ENCODE data around the gene LRP10.

LRP10 gene

DNA sequence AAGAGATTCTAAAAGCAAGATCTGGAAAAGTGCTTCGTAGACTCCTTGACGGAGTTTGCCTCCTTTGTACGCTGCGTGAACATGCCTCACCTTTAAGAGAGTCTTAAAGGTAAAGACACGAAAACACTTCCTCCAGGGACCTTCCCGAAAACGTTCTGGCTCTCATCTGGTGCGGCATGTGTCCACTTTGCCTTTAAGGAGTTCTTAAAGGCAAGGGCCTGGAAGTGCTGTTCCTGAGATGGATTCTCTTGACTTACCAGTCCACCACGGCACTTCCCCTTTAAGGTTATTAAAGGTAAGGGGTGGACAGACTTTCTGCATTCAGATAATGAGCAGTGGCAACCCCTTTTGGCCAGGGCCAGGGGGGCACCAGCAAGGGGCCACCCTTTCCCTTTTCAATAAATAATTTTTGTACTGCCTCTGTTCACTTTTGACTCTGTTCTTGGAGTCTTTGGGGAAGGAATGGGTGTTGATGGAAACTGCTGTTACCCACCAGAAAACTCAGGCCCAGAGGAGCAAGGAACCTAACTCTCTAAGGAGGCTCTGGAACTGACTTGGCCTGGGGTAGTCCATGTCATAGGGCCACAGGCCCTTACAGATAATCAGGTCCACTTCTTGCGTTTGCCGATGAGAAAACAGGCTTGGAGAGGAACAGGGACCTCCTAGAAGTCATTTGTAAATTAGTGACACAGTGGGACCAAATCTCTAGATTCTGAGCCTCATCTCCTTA lies 15.9 kb downstream of the LRP10 start:
- H3K4me3 ChIP-seq (ENCODE audit: low read length) = peak overlapping the region; percentile 67
- DNase-seq (ENCODE audit: low read depth) = peak; percentile 88

DNA sequence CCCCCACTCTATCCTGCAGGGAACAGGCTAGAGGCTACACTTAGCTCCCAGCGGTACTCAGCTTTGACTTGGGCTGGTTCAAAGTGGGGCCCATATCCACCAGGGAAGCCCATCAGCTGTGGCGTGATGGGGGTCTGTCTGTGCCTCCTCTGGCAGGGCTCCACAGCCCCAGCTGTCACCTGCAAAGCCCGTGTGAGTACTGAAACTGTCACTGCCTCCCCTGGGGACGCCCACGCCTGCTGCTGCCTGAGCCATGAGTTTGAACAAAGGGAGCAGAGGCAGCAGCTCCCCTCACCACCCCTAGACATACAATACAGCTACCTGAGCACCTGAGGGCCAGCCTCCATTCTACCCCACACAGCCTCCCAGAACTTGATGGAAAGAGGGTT lies 16.4 kb downstream of the LRP10 start:
- TF ChIP-seq, protein P1, sequence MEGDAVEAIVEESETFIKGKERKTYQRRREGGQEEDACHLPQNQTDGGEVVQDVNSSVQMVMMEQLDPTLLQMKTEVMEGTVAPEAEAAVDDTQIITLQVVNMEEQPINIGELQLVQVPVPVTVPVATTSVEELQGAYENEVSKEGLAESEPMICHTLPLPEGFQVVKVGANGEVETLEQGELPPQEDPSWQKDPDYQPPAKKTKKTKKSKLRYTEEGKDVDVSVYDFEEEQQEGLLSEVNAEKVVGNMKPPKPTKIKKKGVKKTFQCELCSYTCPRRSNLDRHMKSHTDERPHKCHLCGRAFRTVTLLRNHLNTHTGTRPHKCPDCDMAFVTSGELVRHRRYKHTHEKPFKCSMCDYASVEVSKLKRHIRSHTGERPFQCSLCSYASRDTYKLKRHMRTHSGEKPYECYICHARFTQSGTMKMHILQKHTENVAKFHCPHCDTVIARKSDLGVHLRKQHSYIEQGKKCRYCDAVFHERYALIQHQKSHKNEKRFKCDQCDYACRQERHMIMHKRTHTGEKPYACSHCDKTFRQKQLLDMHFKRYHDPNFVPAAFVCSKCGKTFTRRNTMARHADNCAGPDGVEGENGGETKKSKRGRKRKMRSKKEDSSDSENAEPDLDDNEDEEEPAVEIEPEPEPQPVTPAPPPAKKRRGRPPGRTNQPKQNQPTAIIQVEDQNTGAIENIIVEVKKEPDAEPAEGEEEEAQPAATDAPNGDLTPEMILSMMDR (conservative IDR thresholded peaks at IDR 0.05; ENCODE audit: low read depth, low read length) = no peak
- no peak for DNase-seq (ENCODE audit: low read depth)

More for the DNA sequence above, 15.9 kb downstream of the LRP10 start:
- TF ChIP-seq, protein P1 (conservative IDR thresholded peaks at IDR 0.05; ENCODE audit: low read depth, low read length) = no peak

DNA sequence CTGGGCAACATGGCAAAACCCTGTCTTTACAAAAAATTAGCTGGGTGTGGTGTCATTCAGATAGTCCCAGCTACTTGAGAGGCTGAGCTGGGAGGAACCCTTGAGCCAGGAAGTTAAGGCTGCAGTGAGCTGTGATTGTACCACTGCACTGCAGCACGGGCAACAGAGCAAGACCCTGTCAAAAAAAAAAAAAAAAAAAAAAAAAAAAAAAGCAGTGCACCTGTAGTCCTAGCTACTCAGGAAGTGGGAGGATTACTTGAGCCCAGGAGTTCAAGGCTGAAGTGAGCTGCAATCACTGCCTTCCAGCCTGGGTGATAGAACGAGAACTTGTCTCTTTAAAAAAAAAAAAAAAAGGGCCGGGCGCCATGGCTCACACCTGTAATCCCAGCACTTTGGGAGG lies 17.1 kb downstream of the LRP10 start:
- DNase-seq (ENCODE audit: low read depth) = no peak
- TF ChIP-seq, protein P1 (conservative IDR thresholded peaks at IDR 0.05; ENCODE audit: low read depth, low read length) = no peak
- no peak overlapping the region for H3K4me3 ChIP-seq (ENCODE audit: low read length)

More for the DNA sequence above, 16.4 kb downstream of the LRP10 start:
- H3K4me3 ChIP-seq (ENCODE audit: low read length) = peak overlapping the region; percentile 67

DNA sequence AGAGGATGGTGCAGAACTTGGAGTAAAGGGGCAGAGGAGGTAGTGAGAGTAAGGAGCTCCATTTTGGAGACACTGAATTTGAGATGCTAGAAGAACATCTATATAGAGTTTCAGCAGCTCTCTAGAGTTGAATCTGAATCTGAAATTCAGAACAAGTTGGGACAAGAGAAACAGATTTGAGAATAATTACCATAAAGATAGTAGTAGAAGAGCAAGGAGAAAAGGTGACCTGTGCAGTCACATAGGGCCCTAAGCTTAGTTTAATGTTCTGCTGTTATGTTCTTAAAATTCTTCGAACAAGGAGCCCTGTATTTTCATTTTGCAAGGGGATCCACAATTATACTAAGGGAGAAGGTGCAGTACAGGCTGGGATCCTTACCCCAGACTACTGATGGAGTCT lies 18.9 kb downstream of the LRP10 start:
- H3K4me3 ChIP-seq (ENCODE audit: low read length) = no peak overlapping the region
- TF ChIP-seq, protein P1 (conservative IDR thresholded peaks at IDR 0.05; ENCODE audit: low read depth, low read length) = no peak
- DNase-seq (ENCODE audit: low read depth) = no peak

DNA sequence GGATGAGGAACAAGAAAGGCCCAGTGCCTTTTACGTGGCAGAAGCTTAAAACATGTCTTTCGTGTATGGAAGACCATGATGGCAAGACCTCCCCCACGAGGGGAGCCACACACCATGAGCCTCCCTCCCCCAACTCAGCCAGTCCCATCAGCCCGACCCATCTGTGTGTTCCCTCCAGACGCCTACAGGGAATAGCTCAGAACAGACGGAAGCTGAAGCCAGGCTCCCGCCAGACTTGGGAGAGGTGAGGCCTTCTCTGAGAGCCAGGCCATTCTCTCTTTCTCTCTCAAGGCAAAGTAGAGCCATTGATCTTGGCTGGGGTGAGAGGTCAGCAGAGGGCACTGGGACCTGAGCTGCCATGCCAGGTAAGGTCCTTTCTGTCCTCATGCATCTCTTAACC lies 20.9 kb downstream of the LRP10 start:
- no peak overlapping the region for H3K4me3 ChIP-seq (ENCODE audit: low read length)

DNA sequence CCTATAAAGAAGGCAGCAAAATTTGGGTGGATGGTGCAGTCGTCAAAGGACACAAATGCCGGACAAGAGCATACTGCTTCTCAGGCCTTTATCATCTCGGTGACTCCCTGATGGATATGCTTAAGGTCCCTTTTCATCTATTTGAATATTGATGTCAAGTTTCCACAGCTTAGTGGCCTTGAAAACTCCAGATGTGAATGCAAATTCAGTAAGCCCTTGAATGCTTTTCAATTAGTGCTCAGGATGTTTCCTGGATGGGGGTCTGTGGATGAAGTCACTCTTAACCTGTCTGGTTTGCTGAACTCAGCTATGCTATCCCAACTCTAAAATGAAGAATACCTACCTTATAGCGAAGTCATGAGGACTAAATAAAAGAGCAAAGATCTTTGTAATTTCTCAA lies 22.2 kb downstream of the LRP10 start:
- DNase-seq (ENCODE audit: low read depth) = no peak
- TF ChIP-seq, protein P1 (conservative IDR thresholded peaks at IDR 0.05; ENCODE audit: low read depth, low read length) = no peak
- no peak overlapping the region for H3K4me3 ChIP-seq (ENCODE audit: low read length)

More for the DNA sequence above, 20.9 kb downstream of the LRP10 start:
- TF ChIP-seq, protein P1 (conservative IDR thresholded peaks at IDR 0.05; ENCODE audit: low read depth, low read length) = no peak
- DNase-seq (ENCODE audit: low read depth) = no peak

DNA sequence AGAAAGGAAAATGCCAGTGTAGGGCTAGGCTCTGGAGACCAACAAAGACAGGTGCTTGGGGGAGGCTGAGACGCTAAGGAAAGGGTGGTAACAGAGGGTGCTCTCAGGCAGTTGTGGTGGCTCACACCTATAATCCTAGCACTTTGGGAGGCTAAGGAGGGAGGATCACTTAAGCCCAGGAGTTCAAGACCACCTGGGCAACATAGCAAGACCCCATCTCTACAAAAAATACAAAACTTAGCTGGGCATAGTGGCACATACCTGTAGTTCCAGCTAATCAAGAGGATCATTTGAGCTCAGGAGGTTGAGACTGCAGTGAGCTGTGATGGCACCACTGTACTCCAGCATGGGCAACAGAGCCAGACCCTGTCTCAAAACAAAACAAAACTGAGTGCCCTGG lies 23.9 kb downstream of the LRP10 start:
- no peak for DNase-seq (ENCODE audit: low read depth)
- no peak overlapping the region for H3K4me3 ChIP-seq (ENCODE audit: low read length)
- TF ChIP-seq, protein P1 (conservative IDR thresholded peaks at IDR 0.05; ENCODE audit: low read depth, low read length) = no peak

Data from retinal pigment epithelial cell (primary cell).